ENCODE results near the gene TMEM273. TPM values are rescaled to one million over a fixed set of nuclear protein-coding genes. Genes with fewer than 3 reads are reported as not detected.

TMEM273 gene
- total RNA-seq, 1 experiment from 2014 or later, result 0.09 TPM

DNA sequence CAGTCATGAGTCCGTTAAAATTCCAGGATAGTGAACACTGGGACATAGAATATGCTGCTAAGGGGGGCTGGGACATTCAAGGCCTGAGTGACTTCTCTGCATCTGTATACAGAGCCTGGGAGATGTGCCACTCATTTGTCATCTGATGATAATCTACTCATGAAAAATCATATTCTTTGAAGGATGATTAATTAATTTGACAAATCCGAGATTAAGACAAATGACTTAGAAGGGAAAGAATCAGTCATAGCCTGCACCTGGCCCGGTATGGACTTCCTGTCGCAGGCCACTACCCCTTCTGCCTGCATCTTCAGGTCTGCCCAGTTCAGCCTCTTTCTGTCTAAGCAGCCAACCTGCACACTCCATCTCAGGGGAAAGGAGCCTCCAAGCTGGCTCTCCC is 35.5 kb downstream of the TMEM273 start (continued):
- TF ChIP-seq, protein P1, sequence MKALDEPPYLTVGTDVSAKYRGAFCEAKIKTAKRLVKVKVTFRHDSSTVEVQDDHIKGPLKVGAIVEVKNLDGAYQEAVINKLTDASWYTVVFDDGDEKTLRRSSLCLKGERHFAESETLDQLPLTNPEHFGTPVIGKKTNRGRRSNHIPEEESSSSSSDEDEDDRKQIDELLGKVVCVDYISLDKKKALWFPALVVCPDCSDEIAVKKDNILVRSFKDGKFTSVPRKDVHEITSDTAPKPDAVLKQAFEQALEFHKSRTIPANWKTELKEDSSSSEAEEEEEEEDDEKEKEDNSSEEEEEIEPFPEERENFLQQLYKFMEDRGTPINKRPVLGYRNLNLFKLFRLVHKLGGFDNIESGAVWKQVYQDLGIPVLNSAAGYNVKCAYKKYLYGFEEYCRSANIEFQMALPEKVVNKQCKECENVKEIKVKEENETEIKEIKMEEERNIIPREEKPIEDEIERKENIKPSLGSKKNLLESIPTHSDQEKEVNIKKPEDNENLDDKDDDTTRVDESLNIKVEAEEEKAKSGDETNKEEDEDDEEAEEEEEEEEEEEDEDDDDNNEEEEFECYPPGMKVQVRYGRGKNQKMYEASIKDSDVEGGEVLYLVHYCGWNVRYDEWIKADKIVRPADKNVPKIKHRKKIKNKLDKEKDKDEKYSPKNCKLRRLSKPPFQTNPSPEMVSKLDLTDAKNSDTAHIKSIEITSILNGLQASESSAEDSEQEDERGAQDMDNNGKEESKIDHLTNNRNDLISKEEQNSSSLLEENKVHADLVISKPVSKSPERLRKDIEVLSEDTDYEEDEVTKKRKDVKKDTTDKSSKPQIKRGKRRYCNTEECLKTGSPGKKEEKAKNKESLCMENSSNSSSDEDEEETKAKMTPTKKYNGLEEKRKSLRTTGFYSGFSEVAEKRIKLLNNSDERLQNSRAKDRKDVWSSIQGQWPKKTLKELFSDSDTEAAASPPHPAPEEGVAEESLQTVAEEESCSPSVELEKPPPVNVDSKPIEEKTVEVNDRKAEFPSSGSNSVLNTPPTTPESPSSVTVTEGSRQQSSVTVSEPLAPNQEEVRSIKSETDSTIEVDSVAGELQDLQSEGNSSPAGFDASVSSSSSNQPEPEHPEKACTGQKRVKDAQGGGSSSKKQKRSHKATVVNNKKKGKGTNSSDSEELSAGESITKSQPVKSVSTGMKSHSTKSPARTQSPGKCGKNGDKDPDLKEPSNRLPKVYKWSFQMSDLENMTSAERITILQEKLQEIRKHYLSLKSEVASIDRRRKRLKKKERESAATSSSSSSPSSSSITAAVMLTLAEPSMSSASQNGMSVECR (CRISPR knock-in tag; IDR thresholded peaks at IDR 0.05; ENCODE audit: borderline replicate concordance), result no peak

DNA sequence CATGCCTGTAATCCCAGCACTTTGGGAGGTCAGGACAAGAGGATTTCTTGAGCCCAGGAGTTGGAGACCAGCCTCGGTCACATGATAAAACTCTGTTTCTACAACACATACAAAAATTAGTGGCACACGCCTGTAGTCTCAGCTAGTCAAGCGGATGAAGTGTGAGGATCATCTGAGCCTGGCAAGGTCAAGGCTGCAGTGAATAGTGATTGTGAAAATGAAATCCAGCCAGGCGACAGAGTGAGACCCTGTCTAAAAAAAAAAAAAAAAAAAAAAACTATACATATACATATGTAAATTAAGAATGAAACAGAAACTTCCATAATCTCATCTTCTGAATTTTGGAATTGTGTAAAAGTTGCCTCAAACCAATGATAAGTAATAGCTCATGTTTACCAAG is 36.2 kb downstream of the TMEM273 start:
- Mint-ChIP-seq H3K27me3 (ENCODE audit: low read depth) (no peaks in the 10 kb centered on the region), H3K36me3 (peaks cover 8% of the 10 kb centered on the region), H3K4me3 (no peak overlapping the region), H3K4me1 (no peaks in the 10 kb centered on the region; the same call in 1 of the 2 replicates), H3K27ac (no peak overlapping the region), H3K9me3 (peaks cover 22% of the 10 kb centered on the region)
- ATAC-seq, result no peak
- CTCF ChIA-PET, result no interaction called here
- POLR2A ChIA-PET, result no interaction called here
- no peak for TF ChIP-seq ZNF121 (CRISPR knock-in tag; IDR thresholded peaks at IDR 0.05)
- TF ChIP-seq, protein P2, sequence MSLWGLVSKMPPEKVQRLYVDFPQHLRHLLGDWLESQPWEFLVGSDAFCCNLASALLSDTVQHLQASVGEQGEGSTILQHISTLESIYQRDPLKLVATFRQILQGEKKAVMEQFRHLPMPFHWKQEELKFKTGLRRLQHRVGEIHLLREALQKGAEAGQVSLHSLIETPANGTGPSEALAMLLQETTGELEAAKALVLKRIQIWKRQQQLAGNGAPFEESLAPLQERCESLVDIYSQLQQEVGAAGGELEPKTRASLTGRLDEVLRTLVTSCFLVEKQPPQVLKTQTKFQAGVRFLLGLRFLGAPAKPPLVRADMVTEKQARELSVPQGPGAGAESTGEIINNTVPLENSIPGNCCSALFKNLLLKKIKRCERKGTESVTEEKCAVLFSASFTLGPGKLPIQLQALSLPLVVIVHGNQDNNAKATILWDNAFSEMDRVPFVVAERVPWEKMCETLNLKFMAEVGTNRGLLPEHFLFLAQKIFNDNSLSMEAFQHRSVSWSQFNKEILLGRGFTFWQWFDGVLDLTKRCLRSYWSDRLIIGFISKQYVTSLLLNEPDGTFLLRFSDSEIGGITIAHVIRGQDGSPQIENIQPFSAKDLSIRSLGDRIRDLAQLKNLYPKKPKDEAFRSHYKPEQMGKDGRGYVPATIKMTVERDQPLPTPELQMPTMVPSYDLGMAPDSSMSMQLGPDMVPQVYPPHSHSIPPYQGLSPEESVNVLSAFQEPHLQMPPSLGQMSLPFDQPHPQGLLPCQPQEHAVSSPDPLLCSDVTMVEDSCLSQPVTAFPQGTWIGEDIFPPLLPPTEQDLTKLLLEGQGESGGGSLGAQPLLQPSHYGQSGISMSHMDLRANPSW (CRISPR knock-in tag; conservative IDR thresholded peaks at IDR 0.05; ENCODE audit: low read depth), result no peak
- no peak for TF ChIP-seq TCF7 (CRISPR knock-in tag; IDR thresholded peaks at IDR 0.05; ENCODE audit: low read depth)
- no peak for TF ChIP-seq MYBL2 (CRISPR knock-in tag; IDR thresholded peaks at IDR 0.05)
- TF ChIP-seq MXD4 (CRISPR knock-in tag; IDR thresholded peaks at IDR 0.05; ENCODE audit: borderline replicate concordance), result no peak
- no peak for DNase-seq (ENCODE audit: low spot score)

DNA sequence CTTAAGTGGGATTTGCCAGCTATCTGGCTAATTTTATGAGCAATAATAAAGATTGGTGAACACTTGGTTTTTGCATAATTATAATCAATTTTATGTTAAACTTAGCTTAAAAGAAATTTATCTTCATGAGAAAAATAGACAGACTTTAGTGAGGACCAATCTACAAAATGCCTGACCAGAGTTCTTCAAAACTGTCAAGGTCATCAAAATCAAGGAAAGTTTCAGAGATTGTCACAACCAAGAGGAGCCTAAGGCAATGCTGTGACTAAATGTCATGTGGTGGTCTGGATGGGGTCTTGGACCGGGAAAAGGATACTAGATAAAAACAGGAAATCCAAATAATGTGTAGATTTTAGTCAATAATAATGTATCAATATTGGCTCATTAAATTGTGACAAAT is 36.7 kb downstream of the TMEM273 start:
- no peaks in the 10 kb centered on the region for H3K27me3 Mint-ChIP-seq (ENCODE audit: low read depth)
- ATAC-seq, result no peak
- DNase-seq (ENCODE audit: low spot score), result no peak
- H3K4me3 Mint-ChIP-seq, result no peak overlapping the region
- ChIA-PET POLR2A (no interaction called here), CTCF (no interaction called here)
- H3K36me3 Mint-ChIP-seq, result peaks cover 8% of the 10 kb centered on the region
- H3K27ac Mint-ChIP-seq, result no peak overlapping the region
- no peaks in the 10 kb centered on the region for H3K4me1 Mint-ChIP-seq
- H3K9me3 Mint-ChIP-seq, result peaks cover 20% of the 10 kb centered on the region
- TF ChIP-seq NFYB (CRISPR knock-in tag; conservative IDR thresholded peaks at IDR 0.05; ENCODE audit: low read depth) (no peak), NFE2L1 (CRISPR knock-in tag; IDR thresholded peaks at IDR 0.05) (no peak), RORB (CRISPR knock-in tag; IDR thresholded peaks at IDR 0.05) (no peak), FOXJ3 (CRISPR knock-in tag; IDR thresholded peaks at IDR 0.05; ENCODE audit: borderline replicate concordance) (no peak), EMX1 (CRISPR knock-in tag; IDR thresholded peaks at IDR 0.05) (no peak), SP1 (CRISPR knock-in tag; conservative IDR thresholded peaks at IDR 0.05) (no peak), GABPB1 (CRISPR knock-in tag; IDR thresholded peaks at IDR 0.05) (no peak)
- TF ChIP-seq, protein P1 (CRISPR knock-in tag; IDR thresholded peaks at IDR 0.05; ENCODE audit: borderline replicate concordance), result no peak
- TF ChIP-seq, protein P3, sequence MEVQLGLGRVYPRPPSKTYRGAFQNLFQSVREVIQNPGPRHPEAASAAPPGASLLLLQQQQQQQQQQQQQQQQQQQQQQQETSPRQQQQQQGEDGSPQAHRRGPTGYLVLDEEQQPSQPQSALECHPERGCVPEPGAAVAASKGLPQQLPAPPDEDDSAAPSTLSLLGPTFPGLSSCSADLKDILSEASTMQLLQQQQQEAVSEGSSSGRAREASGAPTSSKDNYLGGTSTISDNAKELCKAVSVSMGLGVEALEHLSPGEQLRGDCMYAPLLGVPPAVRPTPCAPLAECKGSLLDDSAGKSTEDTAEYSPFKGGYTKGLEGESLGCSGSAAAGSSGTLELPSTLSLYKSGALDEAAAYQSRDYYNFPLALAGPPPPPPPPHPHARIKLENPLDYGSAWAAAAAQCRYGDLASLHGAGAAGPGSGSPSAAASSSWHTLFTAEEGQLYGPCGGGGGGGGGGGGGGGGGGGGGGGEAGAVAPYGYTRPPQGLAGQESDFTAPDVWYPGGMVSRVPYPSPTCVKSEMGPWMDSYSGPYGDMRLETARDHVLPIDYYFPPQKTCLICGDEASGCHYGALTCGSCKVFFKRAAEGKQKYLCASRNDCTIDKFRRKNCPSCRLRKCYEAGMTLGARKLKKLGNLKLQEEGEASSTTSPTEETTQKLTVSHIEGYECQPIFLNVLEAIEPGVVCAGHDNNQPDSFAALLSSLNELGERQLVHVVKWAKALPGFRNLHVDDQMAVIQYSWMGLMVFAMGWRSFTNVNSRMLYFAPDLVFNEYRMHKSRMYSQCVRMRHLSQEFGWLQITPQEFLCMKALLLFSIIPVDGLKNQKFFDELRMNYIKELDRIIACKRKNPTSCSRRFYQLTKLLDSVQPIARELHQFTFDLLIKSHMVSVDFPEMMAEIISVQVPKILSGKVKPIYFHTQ (CRISPR knock-in tag; IDR thresholded peaks at IDR 0.05), result no peak
- TF ChIP-seq, protein P2 (CRISPR knock-in tag; conservative IDR thresholded peaks at IDR 0.05; ENCODE audit: low read depth), result no peak
- TF ChIP-seq, protein P4, sequence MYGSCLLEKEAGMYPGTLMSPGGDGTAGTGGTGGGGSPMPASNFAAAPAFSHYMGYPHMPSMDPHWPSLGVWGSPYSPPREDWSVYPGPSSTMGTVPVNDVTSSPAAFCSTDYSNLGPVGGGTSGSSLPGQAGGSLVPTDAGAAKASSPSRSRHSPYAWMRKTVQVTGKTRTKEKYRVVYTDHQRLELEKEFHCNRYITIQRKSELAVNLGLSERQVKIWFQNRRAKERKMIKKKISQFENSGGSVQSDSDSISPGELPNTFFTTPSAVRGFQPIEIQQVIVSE (CRISPR knock-in tag; IDR thresholded peaks at IDR 0.05; ENCODE audit: borderline replicate concordance), result no peak
